Activated T-cell treated with anti-CD3 and anti-CD28 coated beads for 1 hour (primary cell): ENCODE data around the gene SDK2.

Experiments
- DNase-seq: peaks from one replicate; pipeline ENCODE4 v3.0.0-alpha.2; 2020; ENCODE audit warnings: low read depth

The SDK2 gene

DNA sequence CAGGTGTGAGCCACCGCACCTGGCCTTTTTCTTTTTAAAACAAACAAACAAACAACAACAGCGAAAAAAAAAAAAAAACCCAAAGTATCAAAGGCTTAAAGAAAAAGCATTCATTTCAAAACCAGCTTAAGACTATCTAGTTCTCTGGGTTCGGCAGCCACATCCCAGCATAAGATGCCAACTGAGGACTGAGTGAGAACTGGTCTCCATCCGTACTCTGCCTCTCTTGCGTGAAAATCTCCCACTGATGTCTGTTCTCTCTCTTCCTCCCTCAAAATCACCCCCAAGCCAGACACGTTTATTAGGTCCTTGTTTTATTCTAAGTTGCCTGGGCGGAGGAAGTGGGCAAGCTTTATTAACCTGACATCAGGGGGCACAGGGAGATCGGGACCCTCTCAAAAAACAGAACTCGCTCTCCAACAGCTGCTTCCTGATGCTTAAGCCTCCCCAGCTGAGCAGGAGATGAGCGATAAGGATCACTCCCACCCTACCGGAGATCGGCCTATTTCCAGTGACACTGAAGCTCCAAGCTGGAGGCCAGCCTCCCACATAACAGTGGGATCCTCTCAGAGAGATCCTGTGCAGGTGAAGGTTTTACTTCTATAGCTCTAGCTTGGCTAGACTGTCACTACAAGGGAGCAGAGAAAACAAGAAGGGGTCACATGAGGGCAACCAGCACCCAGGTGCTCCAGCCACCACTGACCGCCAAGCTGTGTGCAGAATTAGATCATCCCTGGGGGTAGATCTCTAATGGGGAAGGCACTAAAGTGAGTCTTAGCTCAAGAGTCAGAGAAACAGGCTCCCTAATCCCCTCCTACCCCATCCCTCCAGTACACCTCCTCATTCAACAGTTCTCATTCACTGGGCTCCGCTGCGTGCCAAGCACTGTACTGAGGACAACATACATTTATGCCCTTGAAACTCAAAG, 346.0 kb downstream of the SDK2 start:
- DNase-seq = no peak

DNA sequence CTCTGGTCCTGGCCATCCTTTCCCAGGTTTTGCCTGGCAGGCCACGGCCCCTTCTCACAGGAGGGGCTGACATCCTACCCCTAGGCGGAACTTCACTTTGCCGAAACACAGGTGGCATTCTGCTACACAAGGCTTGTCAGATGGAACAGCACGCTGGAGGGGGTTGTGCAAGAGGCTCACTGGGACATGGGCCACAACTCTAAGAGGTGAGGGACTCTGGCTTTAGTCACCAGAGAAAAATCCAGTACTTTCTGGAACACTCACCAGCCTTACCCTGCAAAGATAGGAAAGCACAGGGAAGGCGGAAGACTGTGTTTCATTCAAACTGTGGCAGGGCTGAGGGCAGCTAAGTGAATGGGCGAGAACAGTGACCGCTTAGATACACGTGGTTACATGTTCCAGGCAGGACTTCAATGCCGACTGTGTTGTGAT, 350.7 kb downstream of the SDK2 start:
- no peak for DNase-seq

GRCh38 chr17:73293031-73293430, 351.2 kb downstream of the SDK2 start:
- DNase-seq = no peak

DNA sequence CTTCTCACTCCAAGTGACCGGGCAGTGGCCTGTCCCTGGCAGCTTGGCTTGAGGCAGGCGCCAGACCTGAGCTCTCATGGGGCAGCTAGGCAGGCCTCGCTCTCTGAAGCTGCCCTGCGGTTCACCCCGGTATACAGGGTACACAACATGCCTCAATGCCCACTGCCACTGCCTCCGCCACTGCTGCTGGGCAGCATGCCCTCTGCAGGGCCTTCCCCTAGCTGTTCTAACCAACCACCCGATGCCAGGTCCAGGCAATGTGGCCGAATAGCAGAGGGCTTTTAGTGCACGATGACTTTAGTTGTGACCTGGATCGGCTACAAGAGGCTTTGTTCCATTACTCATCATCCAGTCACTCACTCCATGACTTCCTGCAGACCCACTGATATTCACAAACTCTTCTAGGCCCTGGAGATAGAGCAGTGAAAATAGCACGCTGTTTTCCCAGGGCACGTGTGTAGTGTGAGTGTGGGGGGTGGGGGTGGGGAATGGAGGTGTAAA, 352.2 kb downstream of the SDK2 start:
- no peak for DNase-seq

DNA sequence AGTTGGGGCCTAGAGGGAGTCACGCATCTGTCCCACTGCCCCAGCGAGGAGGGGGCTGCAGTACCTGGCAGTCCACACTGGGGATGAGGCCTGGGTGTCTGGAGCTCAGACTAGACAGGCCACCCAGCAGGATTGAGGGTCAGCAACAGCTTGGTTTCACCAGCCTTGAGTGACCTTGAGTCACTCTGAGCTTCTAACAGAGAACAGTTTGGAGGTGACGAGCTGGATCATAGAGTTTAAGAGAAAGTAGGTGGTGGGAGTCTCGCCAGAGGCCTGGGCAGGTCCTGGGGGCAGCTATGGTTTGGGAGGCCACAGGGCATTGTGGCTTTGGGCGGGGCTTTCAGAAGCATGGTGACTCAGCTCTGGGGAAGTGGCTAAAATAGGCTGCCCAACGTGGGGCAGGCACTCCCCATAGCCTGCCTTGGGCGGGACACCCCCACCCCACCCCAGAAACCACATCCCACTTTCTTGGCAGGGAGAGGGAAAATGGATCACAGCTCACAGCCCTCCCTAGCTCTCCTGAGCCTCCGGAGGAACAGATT, 352.9 kb downstream of the SDK2 start:
- DNase-seq = no peak

DNA sequence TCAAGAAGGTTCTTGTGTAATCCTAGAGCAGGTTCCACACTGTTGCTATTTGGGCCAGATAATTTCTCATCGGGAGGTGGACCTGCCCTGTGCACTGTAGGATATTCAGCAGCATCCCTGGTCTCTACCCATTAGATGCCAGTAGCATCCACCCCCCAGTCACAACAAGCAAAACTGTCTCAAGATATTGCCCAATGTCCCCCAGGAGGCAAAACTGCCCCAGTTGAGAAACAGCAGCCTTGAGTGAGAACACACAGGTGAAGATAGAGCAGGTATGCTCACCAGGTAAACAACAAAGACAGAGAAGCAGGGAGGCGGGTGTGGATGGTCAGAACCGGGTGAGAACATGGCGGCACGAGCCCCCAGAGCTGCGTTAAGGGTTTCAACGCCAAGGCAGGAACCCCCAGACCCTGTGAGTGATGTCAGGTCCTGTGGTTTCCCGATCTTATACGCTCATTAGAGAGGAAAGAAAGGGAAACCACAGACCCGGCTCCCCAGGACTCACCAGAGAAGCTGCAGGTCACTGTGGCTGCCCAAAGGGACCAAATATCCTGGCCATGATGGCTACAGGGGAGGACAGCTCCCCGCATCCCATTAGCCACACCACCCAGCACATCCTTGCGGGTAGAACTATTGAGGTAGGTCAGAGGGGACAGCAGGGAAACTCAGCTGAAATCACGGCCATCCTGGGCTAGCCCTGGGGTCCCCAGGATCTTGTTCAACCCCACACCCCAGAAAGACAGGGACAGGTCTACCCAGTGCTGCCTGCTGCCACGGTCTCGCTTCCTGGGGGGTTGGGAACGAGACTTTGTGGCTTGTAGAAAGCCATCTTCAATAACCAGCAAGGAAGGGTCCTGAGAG, 353.6 kb downstream of the SDK2 start:
- DNase-seq = no peak

GRCh38 chr17:73289549-73290254, 354.5 kb downstream of the SDK2 start:
- DNase-seq = no peak

DNA sequence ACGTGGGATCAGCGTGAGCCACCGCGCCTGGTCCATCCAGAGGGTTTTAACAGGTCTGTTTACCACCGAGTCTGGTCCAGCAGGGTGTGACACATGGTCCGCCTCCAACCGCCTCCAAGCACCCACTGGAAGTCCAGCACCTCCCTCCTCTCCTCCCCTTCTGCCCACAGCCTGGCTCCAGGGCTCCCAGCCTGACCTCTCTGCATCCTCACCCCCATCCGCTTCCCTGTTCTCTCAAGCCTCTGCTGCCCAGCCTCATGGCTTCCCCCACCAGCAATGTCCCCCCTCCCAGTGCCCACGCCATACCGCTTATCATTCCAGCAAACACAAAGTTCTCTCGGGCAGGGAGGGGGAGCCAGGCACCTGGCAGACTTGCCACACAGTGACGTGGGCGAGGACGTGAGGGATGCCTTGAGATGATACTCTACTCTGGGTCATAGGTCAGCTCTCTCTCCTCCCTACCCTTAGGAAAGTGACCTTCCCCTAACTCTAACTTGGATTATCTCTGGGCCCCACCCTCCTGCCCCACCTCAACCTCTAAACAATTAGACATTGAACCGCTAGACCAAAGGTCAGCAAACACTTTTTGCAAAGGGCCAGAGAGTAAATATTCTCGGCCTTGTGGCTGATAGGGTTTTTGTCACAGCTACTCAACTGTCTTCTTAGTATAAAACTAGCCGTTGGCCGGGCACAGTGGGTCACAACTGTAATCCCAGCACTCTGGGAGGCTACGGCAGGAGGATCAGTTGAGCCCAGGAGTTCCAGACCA, 355.5 kb downstream of the SDK2 start:
- no peak for DNase-seq

DNA sequence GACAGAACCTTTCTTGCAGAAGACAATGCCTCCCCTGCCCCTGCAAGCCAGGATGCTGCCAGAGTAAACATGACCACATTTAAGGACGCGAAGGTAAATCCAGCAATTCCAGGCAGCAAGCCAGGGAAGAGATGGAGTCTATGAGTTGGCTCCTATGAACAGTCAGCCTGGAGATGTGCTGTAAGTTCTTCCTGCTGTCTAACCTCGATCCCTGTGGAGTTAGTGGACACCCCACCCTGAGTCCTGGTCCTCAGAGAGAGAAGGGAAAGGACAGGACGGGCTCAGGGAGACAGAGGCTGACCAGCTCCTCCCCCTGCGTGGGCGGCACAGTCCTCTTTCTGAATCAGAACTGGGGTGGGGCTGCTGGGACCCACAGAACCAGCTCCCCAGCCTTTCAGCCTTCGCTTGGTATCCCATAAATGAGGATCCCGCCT, 357.4 kb downstream of the SDK2 start:
- DNase-seq = no peak

DNA sequence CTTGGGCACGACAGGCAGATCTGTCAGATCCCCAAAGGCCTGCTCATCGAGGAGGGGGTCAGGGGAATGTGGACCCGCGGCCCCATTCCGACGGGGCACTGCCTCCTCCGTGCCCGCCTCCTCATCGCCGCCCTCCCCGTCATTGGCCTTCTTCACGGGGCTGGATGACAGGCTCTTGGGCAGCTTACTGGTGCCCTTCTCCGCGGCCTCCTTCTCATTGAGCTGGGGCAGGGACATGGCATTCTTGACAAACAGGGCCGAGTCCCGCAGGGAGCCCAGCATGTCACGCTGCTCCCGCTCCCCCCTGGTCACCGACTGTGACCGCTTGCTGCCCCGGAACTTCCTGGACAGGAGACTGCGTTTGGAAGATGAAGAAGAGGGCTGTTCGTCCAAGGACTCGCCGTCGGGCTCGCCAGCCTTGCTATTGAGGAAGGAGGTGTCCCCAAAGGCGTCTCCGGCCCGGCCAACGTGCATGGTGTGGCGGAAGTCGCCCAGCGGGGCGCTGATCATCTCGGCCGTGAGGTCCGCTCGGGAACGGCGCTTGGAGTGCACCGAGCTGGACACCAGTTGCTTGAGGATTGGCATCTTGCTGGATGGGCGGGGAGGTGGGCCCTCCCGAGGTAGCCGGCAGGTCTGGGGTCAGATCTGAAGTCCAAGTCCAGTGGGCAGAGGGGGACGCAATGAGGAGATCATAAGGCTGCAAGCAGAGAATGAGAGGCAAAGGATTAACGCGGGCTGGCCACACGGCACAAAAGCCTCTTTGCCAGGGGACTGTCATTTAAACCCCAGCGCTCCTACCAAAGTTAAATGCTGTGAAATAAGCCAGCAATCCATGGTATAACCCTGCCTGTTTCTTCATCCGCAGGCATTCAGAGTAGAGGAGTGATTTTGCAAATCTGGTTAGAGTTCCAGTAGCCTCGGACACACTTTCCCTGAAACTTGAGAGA, 358.1 kb downstream of the SDK2 start:
- no peak for DNase-seq

DNA sequence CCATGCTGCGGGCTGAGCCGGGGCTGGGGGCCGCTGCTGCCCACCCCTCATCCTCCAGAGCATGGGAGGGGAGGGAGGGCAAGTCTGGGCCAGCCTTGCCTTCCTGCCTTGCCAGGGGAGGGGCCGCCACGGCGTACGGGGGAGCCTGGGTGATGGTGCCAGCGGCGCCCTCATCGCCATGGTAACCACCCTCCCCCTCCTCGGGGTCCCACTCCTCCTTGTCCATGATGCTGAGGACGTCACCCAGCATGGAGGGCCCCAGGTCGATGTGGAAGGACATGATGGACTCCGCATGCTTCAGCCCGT, 358.7 kb downstream of the SDK2 start:
- no peak for DNase-seq

DNA sequence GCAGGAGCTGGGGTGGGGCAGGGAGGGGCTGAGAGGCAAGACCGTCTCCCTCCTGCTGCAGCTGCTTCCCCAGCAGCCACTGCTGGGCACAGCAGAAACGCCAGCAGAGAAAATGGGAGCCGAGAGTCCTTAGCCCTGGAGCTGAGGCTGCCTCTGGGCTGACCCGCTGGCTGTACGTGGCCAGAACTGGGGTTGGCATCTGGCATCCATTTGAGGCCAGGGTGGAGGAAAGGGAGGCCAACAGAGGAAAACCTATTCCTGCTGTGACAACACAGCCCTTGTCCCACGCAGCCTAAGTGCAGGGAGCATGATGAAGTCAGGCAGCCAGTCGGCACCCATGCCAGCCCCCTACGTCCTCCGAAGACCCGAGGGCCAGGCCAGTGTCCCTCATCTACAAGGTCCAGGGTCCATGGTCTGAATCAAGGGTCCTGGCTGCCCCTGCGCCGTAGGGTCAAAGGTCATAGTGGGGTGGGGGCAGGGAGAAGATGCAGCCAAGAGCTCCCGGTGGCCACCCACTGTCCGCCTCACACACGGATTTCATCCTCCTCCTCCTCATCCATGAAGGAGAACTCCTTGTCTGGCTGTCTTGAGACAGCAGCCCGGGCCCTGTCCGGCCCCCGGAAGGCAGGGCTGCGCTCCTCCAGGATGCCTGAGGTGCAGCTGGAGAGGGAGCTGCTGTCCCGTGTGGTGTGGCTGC, 359.2 kb downstream of the SDK2 start:
- DNase-seq = no peak
